ENCODE data around the gene BNC2. TPM values are rescaled to one million over a fixed set of nuclear protein-coding genes. Genes with fewer than 3 reads are reported as not detected.

Gene BNC2
- total and polyA plus RNA-seq, 4 donors = 0.96 to 23.2 (median 9.7) TPM

GRCh38 chr9:16794103-16794502 lies 76.4 kb downstream of the BNC2 start:
- H3K27ac ChIP-seq (ENCODE audit: low read depth in 1 of 2, low read length in 1 of 2) = no peak overlapping the region
- peaks cover 0 to 13% (median 0%) of the 10 kb centered on the region in 5 donors for H3K4me1 ChIP-seq (ENCODE audit: control insufficient read depth in 5 of 5, insufficient read depth in 5 of 5, low read length in 5 of 5)
- ATAC-seq (ENCODE audit: insufficient read depth, low FRiP score) = no peak
- DNase-seq = no peak
- TF ChIP-seq, protein P1, sequence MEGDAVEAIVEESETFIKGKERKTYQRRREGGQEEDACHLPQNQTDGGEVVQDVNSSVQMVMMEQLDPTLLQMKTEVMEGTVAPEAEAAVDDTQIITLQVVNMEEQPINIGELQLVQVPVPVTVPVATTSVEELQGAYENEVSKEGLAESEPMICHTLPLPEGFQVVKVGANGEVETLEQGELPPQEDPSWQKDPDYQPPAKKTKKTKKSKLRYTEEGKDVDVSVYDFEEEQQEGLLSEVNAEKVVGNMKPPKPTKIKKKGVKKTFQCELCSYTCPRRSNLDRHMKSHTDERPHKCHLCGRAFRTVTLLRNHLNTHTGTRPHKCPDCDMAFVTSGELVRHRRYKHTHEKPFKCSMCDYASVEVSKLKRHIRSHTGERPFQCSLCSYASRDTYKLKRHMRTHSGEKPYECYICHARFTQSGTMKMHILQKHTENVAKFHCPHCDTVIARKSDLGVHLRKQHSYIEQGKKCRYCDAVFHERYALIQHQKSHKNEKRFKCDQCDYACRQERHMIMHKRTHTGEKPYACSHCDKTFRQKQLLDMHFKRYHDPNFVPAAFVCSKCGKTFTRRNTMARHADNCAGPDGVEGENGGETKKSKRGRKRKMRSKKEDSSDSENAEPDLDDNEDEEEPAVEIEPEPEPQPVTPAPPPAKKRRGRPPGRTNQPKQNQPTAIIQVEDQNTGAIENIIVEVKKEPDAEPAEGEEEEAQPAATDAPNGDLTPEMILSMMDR (IDR thresholded peaks at IDR 0.05; ENCODE audit: control extremely low read depth, extremely low read depth) = no peak
- WGBS, 2 donors = 90 to 91% methylated on average over 4 of the region's 4 CpGs
- no peaks in the 10 kb centered on the region for H3K9me3 ChIP-seq (ENCODE audit: control insufficient read depth in 4 of 4, insufficient read depth in 3 of 4, low read length in 3 of 4)
- H3K9ac ChIP-seq (ENCODE audit: insufficient read depth in 1 of 2, low read length in 2 of 2) = no peak overlapping the region
- H3K27me3 ChIP-seq (ENCODE audit: control insufficient read depth in 3 of 3, insufficient read depth in 3 of 3, low read length in 2 of 3) = no peaks in the 10 kb centered on the region
- no peaks in the 10 kb centered on the region for H3K36me3 ChIP-seq (ENCODE audit: control insufficient read depth in 4 of 4, insufficient read depth in 4 of 4, low read length in 4 of 4)
- H3K4me3 ChIP-seq = no peak overlapping the region

DNA sequence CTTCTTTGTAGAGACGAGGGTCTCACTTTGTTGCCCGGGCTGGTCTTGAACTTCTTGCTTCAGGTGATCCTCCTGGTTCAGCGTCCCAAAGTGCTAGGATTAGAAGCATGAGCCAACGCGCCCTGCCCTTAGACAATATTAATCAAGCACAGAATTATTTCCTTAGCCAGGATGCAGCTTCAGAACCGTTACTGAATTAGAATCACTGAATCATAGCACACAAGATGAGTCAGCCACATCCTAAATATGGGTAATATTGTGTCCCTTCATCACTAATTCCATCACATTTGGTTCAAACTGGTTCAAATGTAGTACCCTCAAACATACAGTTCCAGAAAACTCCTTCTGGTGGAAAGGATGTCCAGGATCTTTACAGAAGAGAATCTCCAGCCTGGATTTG lies 82.7 kb downstream of the BNC2 start:
- DNase-seq (no peak), ATAC-seq (ENCODE audit: insufficient read depth, low FRiP score) (no peak)
- no peak overlapping the region for H3K27ac ChIP-seq (ENCODE audit: low read depth in 1 of 2, low read length in 1 of 2)
- no peak overlapping the region for H3K9ac ChIP-seq (ENCODE audit: insufficient read depth in 1 of 2, low read length in 2 of 2)
- H3K4me1 ChIP-seq (ENCODE audit: control insufficient read depth in 5 of 5, insufficient read depth in 5 of 5, low read length in 5 of 5) = peaks cover 0 to 6% (median 0%) of the 10 kb centered on the region in 5 donors
- no peaks in the 10 kb centered on the region for H3K27me3 ChIP-seq (ENCODE audit: control insufficient read depth in 3 of 3, insufficient read depth in 3 of 3, low read length in 2 of 3)
- TF ChIP-seq, protein P1 (IDR thresholded peaks at IDR 0.05; ENCODE audit: control extremely low read depth, extremely low read depth) = no peak
- H3K9me3 ChIP-seq (ENCODE audit: control insufficient read depth in 4 of 4, insufficient read depth in 3 of 4, low read length in 3 of 4) = no peaks in the 10 kb centered on the region
- no peaks in the 10 kb centered on the region for H3K36me3 ChIP-seq (ENCODE audit: control insufficient read depth in 4 of 4, insufficient read depth in 4 of 4, low read length in 4 of 4)
- no peak overlapping the region for H3K4me3 ChIP-seq
- WGBS, 2 donors = 86 to 88% methylated on average over 6 of the region's 6 CpGs

GRCh38 chr9:16784002-16784401 lies 86.5 kb downstream of the BNC2 start:
- TF ChIP-seq, protein P1 (IDR thresholded peaks at IDR 0.05; ENCODE audit: control extremely low read depth, extremely low read depth) = no peak
- 93 to 95% methylated on average over 2 of the region's 2 CpGs for WGBS, 2 donors
- no peak overlapping the region for H3K27ac ChIP-seq (ENCODE audit: low read depth in 1 of 2, low read length in 1 of 2)
- H3K27me3 ChIP-seq (ENCODE audit: control insufficient read depth in 3 of 3, insufficient read depth in 3 of 3, low read length in 2 of 3) = no peaks in the 10 kb centered on the region
- peaks cover 0 to 6% (median 0%) of the 10 kb centered on the region in 5 donors for H3K4me1 ChIP-seq (ENCODE audit: control insufficient read depth in 5 of 5, insufficient read depth in 5 of 5, low read length in 5 of 5)
- DNase-seq (no peak), ATAC-seq (ENCODE audit: insufficient read depth, low FRiP score) (no peak)
- no peak overlapping the region for H3K9ac ChIP-seq (ENCODE audit: insufficient read depth in 1 of 2, low read length in 2 of 2)
- no peak overlapping the region for H3K4me3 ChIP-seq
- H3K36me3 ChIP-seq (ENCODE audit: control insufficient read depth in 4 of 4, insufficient read depth in 4 of 4, low read length in 4 of 4) = no peaks in the 10 kb centered on the region
- no peaks in the 10 kb centered on the region for H3K9me3 ChIP-seq (ENCODE audit: control insufficient read depth in 4 of 4, insufficient read depth in 3 of 4, low read length in 3 of 4)

DNA sequence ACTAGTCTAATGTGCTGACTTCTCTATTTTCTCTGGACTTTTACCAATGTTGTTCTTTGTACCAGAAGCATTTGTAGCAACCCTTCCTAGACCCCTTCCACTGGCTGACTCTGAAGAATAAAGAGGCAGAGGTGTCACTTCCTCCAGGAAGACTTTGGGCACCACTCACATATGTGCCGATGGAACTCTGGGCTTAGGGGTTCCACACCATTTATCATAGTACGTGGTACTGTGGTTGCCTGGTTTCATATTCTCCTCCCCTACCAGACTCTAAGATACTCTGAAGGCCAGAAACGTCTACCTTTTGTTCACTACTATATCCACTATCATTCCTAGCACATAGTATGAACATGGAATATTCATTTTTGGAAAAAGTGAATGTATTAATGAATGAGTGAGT lies 88.0 kb downstream of the BNC2 start:
- TF ChIP-seq, protein P1 (IDR thresholded peaks at IDR 0.05; ENCODE audit: control extremely low read depth, extremely low read depth) = no peak

More for the DNA sequence above, 88.0 kb downstream of the BNC2 start:
- WGBS, 2 donors = 39 to 55% methylated on average over 3 of the region's 3 CpGs
- ATAC-seq (ENCODE audit: insufficient read depth, low FRiP score) (no peak), DNase-seq (no peak)
- Histone ChIP-seq H3K4me1 (ENCODE audit: control insufficient read depth in 5 of 5, insufficient read depth in 5 of 5, low read length in 5 of 5) (peaks cover 0 to 15% (median 0%) of the 10 kb centered on the region in 5 donors), H3K27me3 (ENCODE audit: control insufficient read depth in 3 of 3, insufficient read depth in 3 of 3, low read length in 2 of 3) (no peaks in the 10 kb centered on the region), H3K9ac (ENCODE audit: insufficient read depth in 1 of 2, low read length in 2 of 2) (no peak overlapping the region), H3K36me3 (ENCODE audit: control insufficient read depth in 4 of 4, insufficient read depth in 4 of 4, low read length in 4 of 4) (no peaks in the 10 kb centered on the region), H3K9me3 (ENCODE audit: control insufficient read depth in 4 of 4, insufficient read depth in 3 of 4, low read length in 3 of 4) (no peaks in the 10 kb centered on the region), H3K4me3 (no peak overlapping the region), H3K27ac (ENCODE audit: low read depth in 1 of 2, low read length in 1 of 2) (no peak overlapping the region)
